PC-9 (cell line): Measurements from ENCODE around the gene PAFAH1B1. TPM values are rescaled to one million over a fixed set of nuclear protein-coding genes. Genes with fewer than 3 reads are reported as not detected.
A peak's percentile ranks its signal among the peaks of the same experiment; 100 is the strongest.
"Not testable (repeated sequence)": the region's sequence is repeated elsewhere in the genome, so short reads cannot be mapped to it uniquely, and the experiment has no call there.

Source experiments
- BruUV-seq: library from RNA; stranded (reverse); fragments of 400-500 nt; replicated peaks from 2 replicates; lab custom pipeline; 2021; lab: Mats Ljungman, UMichigan
- CTCF ChIA-PET: fragments of 300-600 bp; sonication (Branson Sonifier 250); formaldehyde crosslinking; loops from one replicate; lab custom pipeline; 2022; ENCODE audit warnings: antibody characterized with exemption; lab: Charles Lee
- POLR2A ChIA-PET: fragments of 300-600 bp; sonication (Branson Sonifier 250); formaldehyde crosslinking; loops from one replicate; lab custom pipeline; 2022; ENCODE audit warnings: antibody characterized with exemption; ENCODE audit not compliant: unreplicated experiment; lab: Charles Lee
- DNase-seq, 2 experiments: peaks; one replicate each; pipeline versions ENCODE4 v3.0.0 to v3.0.0-alpha.2; 2015 to 2022; ENCODE audit warnings: mixed read lengths in 1 of 2
- H2AFZ ChIP-seq: fragments of 200-600 bp; sonication (generic); 2 replicates; pipeline ENCODE4 v1.8.1; 2017; ENCODE audit warnings: antibody characterized with exemption
- H3F3A ChIP-seq: fragments of 200-600 bp; sonication (generic); 2 replicates; pipeline ENCODE4 v1.8.1; 2017; ENCODE audit warnings: antibody characterized with exemption, mild to moderate bottlenecking, low read depth; ENCODE audit not compliant: insufficient read depth
- H3K27ac ChIP-seq: fragments of 200-600 bp; sonication (generic); 2 replicates; pipeline ENCODE4 v1.6.1; 2016; ENCODE audit warnings: mixed run types
- H3K27me3 ChIP-seq: fragments of 200-600 bp; sonication (generic); 2 replicates; pipeline ENCODE4 v1.6.1; 2016; ENCODE audit warnings: low read depth, mixed run types; ENCODE audit not compliant: insufficient read depth
- H3K36me3 ChIP-seq: fragments of 200-600 bp; sonication (generic); 2 replicates; pipeline ENCODE4 v1.6.1; 2016; ENCODE audit warnings: low read depth, mixed run types
- H3K4me1 ChIP-seq: fragments of 200-600 bp; sonication (generic); replicated peaks from 2 replicates; pipeline ENCODE4 v1.6.1; 2016; ENCODE audit warnings: mixed run types; ENCODE audit not compliant: insufficient read depth
- H3K4me2 ChIP-seq: fragments of 200-600 bp; sonication (generic); 2 replicates; pipeline ENCODE4 v1.6.1; 2017; ENCODE audit warnings: mixed run types
- H3K4me3 ChIP-seq: fragments of 200-600 bp; sonication (generic); 2 replicates; pipeline ENCODE4 v1.6.1; 2016; ENCODE audit warnings: mixed run types
- H3K79me2 ChIP-seq: fragments of 200-600 bp; sonication (generic); 2 replicates; pipeline ENCODE4 v1.6.1; 2017; ENCODE audit warnings: low read depth, mixed run types
- H3K9me2 ChIP-seq: fragments of 200-600 bp; sonication (generic); 2 replicates; pipeline ENCODE4 v1.8.1; 2017; ENCODE audit warnings: mild to moderate bottlenecking; ENCODE audit not compliant: insufficient read depth
- H3K9me3 ChIP-seq: fragments of 200-600 bp; sonication (generic); 2 replicates; pipeline ENCODE4 v1.8.1; 2016; ENCODE audit warnings: low read depth; ENCODE audit not compliant: insufficient read depth
- H4K20me1 ChIP-seq: fragments of 200-600 bp; sonication (generic); 2 replicates; pipeline ENCODE4 v1.8.1; 2017; ENCODE audit not compliant: insufficient read depth
- EZH2 ChIP-seq: fragments of 200-600 bp; sonication (generic); IDR thresholded peaks from 2 replicates; pipeline ENCODE4 v1.8.0; 2017; ENCODE audit warnings: antibody characterized with exemption, low read depth
- intact Hi-C: fragments of 100-400 bp; cut with micrococcal nuclease; formaldehyde crosslinking; loops from one replicate; pipeline ENCODE4 v1.10.0; 2022; ENCODE audit not compliant: unreplicated experiment
- total RNA-seq: library from RNA; stranded (reverse); gene quantifications from 2 replicates; pipeline ENCODE4 v1.2.3, GENCODE V29; 2021
- TF ChIP-seq, protein P1 (sequence below): fragments of 200-600 bp; sonication (generic); conservative IDR thresholded peaks from 2 replicates; pipeline ENCODE4 v1.6.1; 2017; ENCODE audit warnings: mixed run types, antibody characterized with exemption, mild to moderate bottlenecking, moderate library complexity

Gene PAFAH1B1
- total RNA-seq, 1 experiment from 2014 or later, result 152 TPM

DNA sequence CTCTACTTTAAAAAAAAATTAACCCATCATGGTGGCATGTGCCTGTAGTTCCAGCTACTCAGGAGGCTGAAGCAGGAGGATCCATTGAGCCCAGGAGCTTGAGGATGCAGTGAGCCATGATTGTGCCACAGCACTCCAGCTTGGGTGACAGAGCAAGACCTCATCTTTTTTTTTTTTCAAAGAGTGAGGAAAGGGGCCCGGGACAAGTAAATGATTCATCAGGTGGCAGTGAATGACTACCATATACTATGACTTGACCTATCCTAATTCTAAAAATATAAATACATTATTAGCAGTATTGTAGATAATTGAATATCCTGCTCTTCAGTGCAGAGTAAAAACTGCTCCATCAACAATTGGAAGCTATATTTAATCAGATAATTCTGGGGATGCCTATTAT, 62.8 kb downstream of the PAFAH1B1 start:
- peaks cover 26% of the 10 kb centered on the region; the same call in 1 of the 2 replicates for H3F3A ChIP-seq
- intact Hi-C loops, result no loop called here
- peaks cover 82% of the 10 kb centered on the region for H4K20me1 ChIP-seq
- H3K27ac ChIP-seq, result no peak overlapping the region
- H3K4me3 ChIP-seq, result no peak overlapping the region
- no peak for TF ChIP-seq EZH2
- TF ChIP-seq, protein P1, sequence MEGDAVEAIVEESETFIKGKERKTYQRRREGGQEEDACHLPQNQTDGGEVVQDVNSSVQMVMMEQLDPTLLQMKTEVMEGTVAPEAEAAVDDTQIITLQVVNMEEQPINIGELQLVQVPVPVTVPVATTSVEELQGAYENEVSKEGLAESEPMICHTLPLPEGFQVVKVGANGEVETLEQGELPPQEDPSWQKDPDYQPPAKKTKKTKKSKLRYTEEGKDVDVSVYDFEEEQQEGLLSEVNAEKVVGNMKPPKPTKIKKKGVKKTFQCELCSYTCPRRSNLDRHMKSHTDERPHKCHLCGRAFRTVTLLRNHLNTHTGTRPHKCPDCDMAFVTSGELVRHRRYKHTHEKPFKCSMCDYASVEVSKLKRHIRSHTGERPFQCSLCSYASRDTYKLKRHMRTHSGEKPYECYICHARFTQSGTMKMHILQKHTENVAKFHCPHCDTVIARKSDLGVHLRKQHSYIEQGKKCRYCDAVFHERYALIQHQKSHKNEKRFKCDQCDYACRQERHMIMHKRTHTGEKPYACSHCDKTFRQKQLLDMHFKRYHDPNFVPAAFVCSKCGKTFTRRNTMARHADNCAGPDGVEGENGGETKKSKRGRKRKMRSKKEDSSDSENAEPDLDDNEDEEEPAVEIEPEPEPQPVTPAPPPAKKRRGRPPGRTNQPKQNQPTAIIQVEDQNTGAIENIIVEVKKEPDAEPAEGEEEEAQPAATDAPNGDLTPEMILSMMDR, result no peak
- no peaks in the 10 kb centered on the region for H3K9me2 ChIP-seq
- no peak overlapping the region for H2AFZ ChIP-seq
- no TSS peak for BruUV-seq
- no peaks in the 10 kb centered on the region for H3K9me3 ChIP-seq
- H3K4me1 ChIP-seq, result peaks cover under 1% of the 10 kb centered on the region
- H3K4me2 ChIP-seq, result no peak overlapping the region
- DNase-seq, result no peak
- 0 out of 2 replicates have a peak, but pooled peaks cover 5% of the 10 kb centered on the region for H3K36me3 ChIP-seq
- H3K79me2 ChIP-seq, result peaks cover 89% of the 10 kb centered on the region
- no peaks in the 10 kb centered on the region for H3K27me3 ChIP-seq
- ChIA-PET CTCF (no interaction called here), POLR2A (interaction anchor here (0.6 kb wide), 1 partner anchor 1544 kb away, joined by 3 read pairs; no protein-coding TSS in a partner anchor)

DNA sequence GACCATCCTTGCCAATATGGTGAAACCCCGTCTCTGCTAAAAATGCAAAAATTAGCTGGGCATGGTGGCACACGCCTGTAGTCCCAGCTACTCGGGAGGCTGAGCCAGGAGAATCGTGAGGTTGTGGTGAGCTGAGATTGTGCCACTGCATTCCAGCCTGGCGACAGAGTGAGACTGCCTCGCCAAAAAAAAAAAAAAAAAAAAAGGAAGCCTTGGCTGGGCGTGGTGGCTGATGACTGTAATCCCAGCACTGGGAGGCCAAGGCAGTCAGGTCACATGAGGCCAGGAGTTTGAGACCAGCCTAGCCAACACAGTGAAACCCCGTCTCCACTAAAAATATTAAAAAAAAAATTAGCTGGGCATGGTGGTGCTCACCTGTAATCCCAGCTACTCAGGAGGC, 65.9 kb downstream of the PAFAH1B1 start:
- H3K4me1 ChIP-seq, H3K27ac ChIP-seq, H3K36me3 ChIP-seq, CTCF ChIA-PET, intact Hi-C loops, H3K4me3 ChIP-seq, H3K9me2 ChIP-seq, H3K4me2 ChIP-seq, H3K27me3 ChIP-seq, BruUV-seq, H3K9me3 ChIP-seq, H2AFZ ChIP-seq: not testable (repeated sequence)
- DNase-seq, result peak; percentile 29 to 71
- Histone ChIP-seq H3K79me2 (peaks cover 93% of the 10 kb centered on the region), H3F3A (peaks cover 23% of the 10 kb centered on the region; the same call in 1 of the 2 replicates), H4K20me1 (peaks cover 88% of the 10 kb centered on the region)
- POLR2A ChIA-PET, result interaction anchor here (0.6 kb wide), 1 partner anchor 124 kb away, joined by 10 read pairs; no protein-coding TSS in a partner anchor

DNA sequence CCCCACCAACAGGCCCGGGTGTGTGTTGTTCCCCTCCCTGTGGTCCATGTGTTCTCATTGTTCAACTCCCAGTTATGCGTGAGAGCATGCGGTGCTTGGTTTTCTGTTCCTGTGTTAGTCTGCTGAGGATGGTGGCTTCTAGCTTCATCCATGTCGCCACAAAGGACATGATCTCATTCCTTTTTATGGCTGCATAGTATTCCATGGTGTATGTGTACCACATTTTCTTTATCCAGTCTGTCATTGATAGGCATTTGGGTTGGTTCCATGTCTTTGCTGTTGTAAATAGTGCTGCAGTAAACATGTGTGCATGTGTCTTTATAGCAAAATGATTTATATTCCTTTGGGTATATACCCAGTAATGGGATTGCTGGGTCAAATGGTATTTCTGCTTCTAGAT, 67.0 kb downstream of the PAFAH1B1 start:
- BruUV-seq, H3K36me3 ChIP-seq, DNase-seq, H3K4me3 ChIP-seq, H3K9me2 ChIP-seq, H3K4me2 ChIP-seq, H2AFZ ChIP-seq, H3K9me3 ChIP-seq, CTCF ChIA-PET, intact Hi-C loops, H3K27ac ChIP-seq, H3K4me1 ChIP-seq, H3K27me3 ChIP-seq: not testable (repeated sequence)
- POLR2A ChIA-PET, result interaction anchor here (0.6 kb wide), 1 partner anchor 126 kb away, joined by 5 read pairs; no protein-coding TSS in a partner anchor
- peaks cover 32% of the 10 kb centered on the region for H3F3A ChIP-seq
- H4K20me1 ChIP-seq, result peaks cover 96% of the 10 kb centered on the region
- peaks cover 94% of the 10 kb centered on the region for H3K79me2 ChIP-seq

DNA sequence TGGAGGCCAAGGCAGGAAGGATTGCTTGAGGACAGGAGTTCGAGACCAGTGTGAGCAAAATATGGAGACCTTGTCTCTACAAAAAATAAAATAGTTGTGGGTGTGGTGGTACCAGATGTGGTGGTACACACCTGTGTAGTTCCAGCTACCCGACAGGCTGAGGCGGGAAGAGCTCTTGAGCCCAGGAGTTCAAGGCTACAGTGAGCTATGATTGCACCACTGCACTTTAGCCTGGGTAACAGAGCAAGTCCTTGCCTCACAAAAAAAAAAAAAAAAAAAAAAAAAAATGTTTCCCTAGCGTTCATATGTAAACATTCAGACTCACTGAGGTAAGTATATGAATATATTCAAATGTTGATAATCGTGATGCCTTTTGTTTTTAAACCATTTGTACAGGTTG, 78.6 kb downstream of the PAFAH1B1 start:
- H3K9me2 ChIP-seq, result no peaks in the 10 kb centered on the region
- H2AFZ ChIP-seq, result no peak overlapping the region
- no peak for DNase-seq
- no peak overlapping the region for H3K27ac ChIP-seq
- no peak overlapping the region for H3K4me3 ChIP-seq
- H3F3A ChIP-seq, result peaks cover 41% of the 10 kb centered on the region
- H4K20me1 ChIP-seq, result peaks cover 23% of the 10 kb centered on the region
- H3K27me3 ChIP-seq, result no peaks in the 10 kb centered on the region
- peaks cover 13% of the 10 kb centered on the region for H3K79me2 ChIP-seq
- ChIA-PET POLR2A (no interaction called here), CTCF (no interaction called here)
- no TSS peak for BruUV-seq
- no peak overlapping the region for H3K4me2 ChIP-seq
- intact Hi-C loops, result loop anchor here (10.0 kb wide), 1 partner anchor 77 kb away; the partner anchor contains the start of gene PAFAH1B1
- H3K36me3 ChIP-seq, result peaks cover 24% of the 10 kb centered on the region
- H3K9me3 ChIP-seq, result no peaks in the 10 kb centered on the region
- TF ChIP-seq, protein P1, result no peak
- no peak for TF ChIP-seq EZH2
- H3K4me1 ChIP-seq, result no peaks in the 10 kb centered on the region

DNA sequence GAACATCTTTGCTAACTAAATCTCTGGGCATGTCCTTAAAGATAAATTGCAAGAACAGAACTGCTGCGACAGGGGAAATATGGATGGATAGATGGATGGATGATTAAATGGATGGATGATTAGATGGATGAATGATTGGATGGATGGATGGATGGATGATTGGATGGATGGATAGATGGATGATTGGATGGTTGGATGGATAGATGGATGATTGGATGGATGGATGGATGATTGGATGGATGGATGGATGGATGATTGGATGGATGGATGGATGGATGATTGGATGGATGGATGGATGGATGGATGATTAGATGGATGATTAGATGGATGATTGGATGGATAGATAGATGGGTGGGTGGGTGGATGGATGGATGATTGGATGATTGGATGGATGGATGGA, 85.8 kb downstream of the PAFAH1B1 start:
- Histone ChIP-seq H3K36me3 (peaks cover 41% of the 10 kb centered on the region), H4K20me1 (peaks cover 29% of the 10 kb centered on the region), H3F3A (peaks cover 31% of the 10 kb centered on the region; the same call in 1 of the 2 replicates)
- H3K4me3 ChIP-seq, H3K4me2 ChIP-seq, DNase-seq, H3K9me3 ChIP-seq, H3K9me2 ChIP-seq, POLR2A ChIA-PET, H3K4me1 ChIP-seq, H3K27ac ChIP-seq, H3K27me3 ChIP-seq, H2AFZ ChIP-seq, BruUV-seq, H3K79me2 ChIP-seq: not testable (repeated sequence)
- CTCF ChIA-PET, result interaction anchor here (0.5 kb wide), 1 partner anchor 73 kb away, joined by 3 read pairs; no protein-coding TSS in a partner anchor
- intact Hi-C loops, result loop anchor here (10.0 kb wide), 1 partner anchor 84 kb away; the partner anchor contains the start of gene PAFAH1B1
